Suprapubic skin (tissue), 4 donors: ENCODE results near the gene SGMS2.

Source experiments
- POLR2A ChIP-seq, 2 donors: fragments of 450-650 bp; IDR thresholded peaks; one replicate each; pipeline ENCODE4 v1.6.1; 2017; ENCODE audit warnings: antibody characterized with exemption in 2 of 2, mild to moderate bottlenecking in 2 of 2, moderate library complexity in 2 of 2
- POLR2AphosphoS5 ChIP-seq, 3 donors: sonication (generic); formaldehyde crosslinking; IDR thresholded peaks; one replicate each; pipeline ENCODE4 v1.6.1; 2017; ENCODE audit warnings: antibody characterized with exemption in 3 of 3
- TF ChIP-seq, protein P1 (sequence below), 2 donors: fragments of 200-600 bp in 1 of 2; fragments of 450-650 bp in 1 of 2; sonication (generic) in 1 of 2; IDR thresholded peaks; one replicate each; pipeline ENCODE4 v1.5.1; 2016 to 2019; ENCODE audit warnings: antibody characterized with exemption in 2 of 2, mild to moderate bottlenecking in 1 of 2, moderate library complexity in 1 of 2

GRCh38 chr4:107930821-107931774, 106.4 kb downstream of the SGMS2 start, which contains the start of gene CYP2U1:
- TF ChIP-seq, protein P1, sequence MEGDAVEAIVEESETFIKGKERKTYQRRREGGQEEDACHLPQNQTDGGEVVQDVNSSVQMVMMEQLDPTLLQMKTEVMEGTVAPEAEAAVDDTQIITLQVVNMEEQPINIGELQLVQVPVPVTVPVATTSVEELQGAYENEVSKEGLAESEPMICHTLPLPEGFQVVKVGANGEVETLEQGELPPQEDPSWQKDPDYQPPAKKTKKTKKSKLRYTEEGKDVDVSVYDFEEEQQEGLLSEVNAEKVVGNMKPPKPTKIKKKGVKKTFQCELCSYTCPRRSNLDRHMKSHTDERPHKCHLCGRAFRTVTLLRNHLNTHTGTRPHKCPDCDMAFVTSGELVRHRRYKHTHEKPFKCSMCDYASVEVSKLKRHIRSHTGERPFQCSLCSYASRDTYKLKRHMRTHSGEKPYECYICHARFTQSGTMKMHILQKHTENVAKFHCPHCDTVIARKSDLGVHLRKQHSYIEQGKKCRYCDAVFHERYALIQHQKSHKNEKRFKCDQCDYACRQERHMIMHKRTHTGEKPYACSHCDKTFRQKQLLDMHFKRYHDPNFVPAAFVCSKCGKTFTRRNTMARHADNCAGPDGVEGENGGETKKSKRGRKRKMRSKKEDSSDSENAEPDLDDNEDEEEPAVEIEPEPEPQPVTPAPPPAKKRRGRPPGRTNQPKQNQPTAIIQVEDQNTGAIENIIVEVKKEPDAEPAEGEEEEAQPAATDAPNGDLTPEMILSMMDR (IDR thresholded peaks at IDR 0.05): peak in 1 of 2 donors; percentile 27
- TF ChIP-seq POLR2A (IDR thresholded peaks at IDR 0.05): peak in 1 of 2 donors; percentile 21
- no peak for TF ChIP-seq POLR2AphosphoS5 (IDR thresholded peaks at IDR 0.05)
